Tibial nerve (tissue), 4 donors: ENCODE data around the gene USP2.

ENCODE experiments used
- CTCF ChIP-seq, 5 experiments: fragments of 200-600 bp in 3 of 5; fragments of 450-650 bp in 2 of 5; sonication (generic) in 3 of 5; IDR thresholded peaks; one replicate each; pipeline ENCODE4 v1.5.1; 2016 to 2019; ENCODE audit warnings: antibody characterized with exemption in 5 of 5, mild to moderate bottlenecking in 3 of 5, moderate library complexity in 2 of 5
- EP300 ChIP-seq, 2 donors: sonication (generic); formaldehyde crosslinking; IDR thresholded peaks; one replicate each; pipeline ENCODE4 v1.6.1; 2017; ENCODE audit warnings: antibody characterized with exemption in 2 of 2, mild to moderate bottlenecking in 1 of 2

GRCh38 chr11:119366690-119367620 lies 14.5 kb downstream of the USP2 start:
- no peak for TF ChIP-seq CTCF (IDR thresholded peaks at IDR 0.05)
- no peak for TF ChIP-seq EP300 (IDR thresholded peaks at IDR 0.05)
